ENCODE data around the gene SPTBN1.

- TF ChIP-seq CTCF (IDR thresholded peaks at IDR 0.05; ENCODE audit: low read length) (no peak), EZH2 (IDR thresholded peaks at IDR 0.05; ENCODE audit: borderline replicate concordance, low read length) (no peak)
Observed at GRCh38 chr2:54446122-54446521, 10.0 kb upstream of the SPTBN1 start.

Data from OCI-LY1 (cell line).